ENCODE data around the gene STAC. TPM values are rescaled to one million over a fixed set of nuclear protein-coding genes. Genes with fewer than 3 reads are reported as not detected.

The STAC gene
- total RNA-seq, 2 donors from 2014 or later: 0.42 to 1.1 TPM

GRCh38 chr3:36373666-36374065 is 6.6 kb upstream of the STAC start:
- no peaks in the 10 kb centered on the region for H3K9me3 ChIP-seq
- H3K27me3 ChIP-seq: no peaks in the 10 kb centered on the region
- H3K27ac ChIP-seq: no peak overlapping the region
- no peak for DNase-seq
- intact Hi-C loops (cut with DNase I): no loop called here
- TF ChIP-seq CTCF (IDR thresholded peaks at IDR 0.05): no peak
- H3K4me3 ChIP-seq: no peak overlapping the region
- no peak overlapping the region for H3K9ac ChIP-seq (ENCODE audit: low read depth in 2 of 2, low read length in 2 of 2)
- no peaks in the 10 kb centered on the region for H3K4me1 ChIP-seq
- H3K36me3 ChIP-seq: no peaks in the 10 kb centered on the region

- Histone ChIP-seq H3K4me1 (no peaks in the 10 kb centered on the region), H3K27ac (no peak overlapping the region), H3K9me3 (no peaks in the 10 kb centered on the region), H3K9ac (ENCODE audit: low read depth in 2 of 2, low read length in 2 of 2) (no peak overlapping the region), H3K4me3 (no peak overlapping the region), H3K36me3 (no peaks in the 10 kb centered on the region), H3K27me3 (peaks cover 5% of the 10 kb centered on the region)
- TF ChIP-seq CTCF (IDR thresholded peaks at IDR 0.05): no peak
- intact Hi-C loops (cut with DNase I): no loop called here
- DNase-seq: no peak
Observed at GRCh38 chr3:36379872-36380220, 458 bp upstream of the STAC start.

- H3K4me3 ChIP-seq: no peak overlapping the region
- no peak for DNase-seq
- TF ChIP-seq CTCF (IDR thresholded peaks at IDR 0.05): no peak
- peaks cover 5% of the 10 kb centered on the region for H3K27me3 ChIP-seq
- H3K4me1 ChIP-seq: no peaks in the 10 kb centered on the region
- H3K36me3 ChIP-seq: no peaks in the 10 kb centered on the region
- no peak overlapping the region for H3K9ac ChIP-seq (ENCODE audit: low read depth in 2 of 2, low read length in 2 of 2)
- H3K27ac ChIP-seq: no peak overlapping the region
- no peaks in the 10 kb centered on the region for H3K9me3 ChIP-seq
- intact Hi-C loops (cut with DNase I): no loop called here
Observed at GRCh38 chr3:36381311-36381956, 1.1 kb downstream of the STAC start.

GRCh38 chr3:36393563-36393962 is 13.3 kb downstream of the STAC start:
- Histone ChIP-seq H3K9ac (ENCODE audit: low read depth in 2 of 2, low read length in 2 of 2) (no peak overlapping the region), H3K27me3 (no peaks in the 10 kb centered on the region), H3K4me3 (no peak overlapping the region), H3K27ac (no peak overlapping the region), H3K36me3 (no peaks in the 10 kb centered on the region), H3K4me1 (no peaks in the 10 kb centered on the region), H3K9me3 (no peaks in the 10 kb centered on the region)
- intact Hi-C loops (cut with DNase I): no loop called here
- no peak for DNase-seq
- TF ChIP-seq CTCF (IDR thresholded peaks at IDR 0.05): no peak

- H3K4me3 ChIP-seq: no peak overlapping the region
- no peaks in the 10 kb centered on the region for H3K4me1 ChIP-seq
- intact Hi-C loops (cut with DNase I): no loop called here
- H3K9ac ChIP-seq (ENCODE audit: low read depth in 2 of 2, low read length in 2 of 2): no peak overlapping the region
- no peak for DNase-seq
- H3K27me3 ChIP-seq: no peaks in the 10 kb centered on the region
- H3K27ac ChIP-seq: no peak overlapping the region
- H3K9me3 ChIP-seq: no peaks in the 10 kb centered on the region
- H3K36me3 ChIP-seq: no peaks in the 10 kb centered on the region
- TF ChIP-seq CTCF (IDR thresholded peaks at IDR 0.05): no peak
Observed at GRCh38 chr3:36394176-36394575, 13.9 kb downstream of the STAC start.

All from colonic mucosa (tissue), 4 donors.